Stimulated activated CD8-positive, alpha-beta memory T cell treated with anti-CD3 and anti-CD28 coated beads, Interleukin-4, amount 100 ng/mL, for 48 hours (primary cell): ENCODE measurements around the gene DLG2.
"Not testable (repeated sequence)": the region's sequence is repeated elsewhere in the genome, so short reads cannot be mapped to it uniquely, and the experiment has no call there.

Experiments
- DNase-seq: peaks from one replicate; pipeline ENCODE4 v3.0.0-alpha.2; 2020

DLG2 gene

GRCh38 chr11:85187992-85188391, 439.2 kb downstream of the DLG2 start:
- DNase-seq = no peak

DNA sequence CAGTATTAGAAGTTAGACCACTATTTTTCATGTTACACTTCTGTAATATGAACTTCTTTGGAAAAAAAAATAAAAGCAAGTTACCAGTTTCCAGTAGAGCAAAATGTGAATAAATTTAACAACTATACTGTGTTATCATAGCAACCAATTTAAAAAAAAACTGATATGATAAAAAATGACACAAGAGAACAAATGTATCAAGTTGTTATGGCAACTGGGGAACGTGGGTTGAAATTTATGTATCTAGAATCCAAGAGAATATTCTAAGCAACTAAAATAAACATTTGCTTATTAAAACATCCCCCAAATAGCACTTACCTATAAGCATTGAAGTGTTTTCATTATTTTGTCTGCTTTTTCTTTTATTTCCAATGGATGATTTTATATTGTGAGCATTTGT, 442.4 kb downstream of the DLG2 start:
- DNase-seq = no peak

GRCh38 chr11:85182441-85183387, 444.4 kb downstream of the DLG2 start:
- DNase-seq = no peak

DNA sequence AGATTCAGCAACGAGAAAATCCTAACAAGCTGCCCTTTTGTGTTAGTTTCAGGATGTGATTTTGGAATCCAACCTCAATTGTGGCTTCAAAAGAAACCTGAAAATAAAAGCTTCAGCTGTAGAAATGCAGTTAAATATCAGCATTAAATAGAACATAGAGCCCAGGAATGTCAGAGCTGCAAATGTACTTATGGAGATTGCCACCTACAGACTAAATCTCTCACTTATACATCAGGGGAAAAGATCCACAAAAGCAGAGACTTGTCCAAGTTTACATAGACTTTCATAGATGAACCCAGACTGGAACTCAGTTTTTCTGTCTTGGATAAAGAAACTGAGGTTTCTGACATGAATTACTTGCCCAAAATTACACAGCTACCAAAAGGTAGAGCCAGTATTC, 446.6 kb downstream of the DLG2 start:
- no peak for DNase-seq

DNA sequence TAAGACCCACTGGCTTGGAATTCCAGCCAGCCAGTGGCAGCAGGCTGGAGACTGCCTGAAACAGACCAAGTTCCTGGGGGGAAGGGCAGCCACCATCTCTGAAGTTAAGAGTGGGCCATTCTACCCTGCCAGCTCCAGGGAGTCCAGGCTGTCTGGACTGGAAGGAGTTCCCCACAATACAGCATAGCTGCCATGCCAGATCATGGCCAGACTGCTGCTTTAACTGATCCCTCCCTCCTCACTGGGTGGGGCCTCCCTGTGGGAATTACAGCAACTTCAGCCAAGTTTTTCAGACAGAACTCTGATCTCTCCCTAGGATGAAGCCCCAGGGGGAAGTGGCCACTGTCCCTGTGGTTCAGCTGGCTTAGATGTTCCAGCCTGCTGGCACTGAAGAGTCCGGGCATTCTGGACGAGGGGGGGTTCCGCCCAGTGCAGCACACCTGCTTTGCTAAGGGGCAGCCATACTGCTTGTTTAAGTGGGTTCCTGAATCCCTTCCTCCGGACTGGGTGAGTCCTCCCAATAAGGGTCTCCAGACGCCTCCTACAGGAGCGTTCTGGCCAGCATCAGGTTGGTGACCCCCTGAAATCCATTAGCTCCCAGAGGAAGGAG, 455.4 kb downstream of the DLG2 start:
- no peak for DNase-seq

DNA sequence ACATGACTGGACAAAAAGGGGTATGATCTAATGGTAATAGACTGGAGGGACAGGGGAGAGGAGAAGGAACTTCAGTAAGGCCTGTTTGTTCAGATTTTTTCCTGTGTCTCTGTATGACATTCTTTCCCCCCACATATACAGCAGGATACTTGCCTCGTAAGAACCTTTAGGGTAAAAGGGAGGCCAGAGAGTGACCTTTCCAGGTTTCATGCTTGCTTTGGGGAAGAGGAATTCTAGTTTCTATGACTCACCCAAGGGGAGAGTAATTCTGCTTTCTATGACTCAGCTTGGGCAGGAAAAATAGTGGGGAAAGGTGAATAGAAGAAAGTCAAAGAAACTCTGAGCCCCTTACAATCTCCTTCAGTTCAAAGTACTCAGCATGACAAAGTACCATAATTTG, 457.0 kb downstream of the DLG2 start:
- DNase-seq = no peak

DNA sequence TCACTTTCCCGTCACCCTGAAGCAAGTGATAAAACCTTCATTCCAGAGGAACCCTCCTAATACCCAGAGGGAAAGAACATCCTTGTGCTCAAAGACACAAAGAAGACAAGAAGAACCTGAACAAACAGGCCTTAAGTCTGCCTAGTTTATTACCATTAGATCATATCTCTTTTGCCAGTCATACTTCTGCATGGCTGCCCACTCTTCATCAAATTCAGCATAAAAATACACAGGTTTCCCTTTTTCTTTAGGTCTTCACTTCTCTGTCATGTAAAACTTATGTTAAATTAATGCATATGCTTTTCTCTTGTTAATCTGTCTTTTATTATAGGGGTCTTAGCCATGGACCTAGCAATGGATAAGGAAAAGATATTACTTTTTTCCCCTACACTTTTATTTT, 459.7 kb downstream of the DLG2 start:
- no peak for DNase-seq

DNA sequence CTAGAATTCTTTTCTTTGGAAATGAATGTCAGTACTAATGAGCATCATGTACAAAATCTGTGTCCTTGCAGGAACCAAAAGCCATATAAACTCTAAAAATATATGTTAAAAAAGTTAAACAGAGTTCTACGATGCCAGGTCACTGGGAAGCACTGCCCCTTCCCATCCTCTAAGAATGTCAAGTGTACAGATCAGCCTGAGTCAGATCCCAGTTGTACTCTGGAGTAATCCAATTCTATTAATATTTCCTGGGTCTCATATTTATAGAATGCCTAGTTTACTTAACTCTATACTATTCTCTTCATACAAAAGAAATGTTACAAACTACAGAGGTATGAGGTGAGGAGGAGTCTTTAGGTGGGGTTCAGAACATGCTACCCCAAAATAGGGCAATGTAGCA, 460.1 kb downstream of the DLG2 start:
- no peak for DNase-seq

DNA sequence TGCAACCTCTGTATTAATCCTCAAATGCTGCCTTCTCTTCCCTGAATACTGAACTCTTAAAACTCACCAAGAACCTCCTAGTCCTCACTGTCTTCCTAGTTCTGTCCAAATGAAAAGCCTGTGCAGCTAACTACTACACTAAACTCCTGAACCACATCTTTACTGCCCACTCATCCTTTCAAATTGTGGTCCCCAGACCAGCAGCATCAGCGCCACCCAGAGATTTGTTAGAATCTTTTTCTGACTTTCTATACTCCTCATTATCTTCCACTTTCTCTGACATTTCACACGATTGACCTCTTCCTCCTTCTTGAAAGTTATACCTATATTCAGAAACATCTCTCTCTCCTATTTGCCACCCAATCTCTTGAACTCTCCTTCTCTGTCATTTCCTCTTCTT, 461.3 kb downstream of the DLG2 start:
- DNase-seq = no peak

GRCh38 chr11:85164743-85165142, 462.4 kb downstream of the DLG2 start:
- DNase-seq = no peak

DNA sequence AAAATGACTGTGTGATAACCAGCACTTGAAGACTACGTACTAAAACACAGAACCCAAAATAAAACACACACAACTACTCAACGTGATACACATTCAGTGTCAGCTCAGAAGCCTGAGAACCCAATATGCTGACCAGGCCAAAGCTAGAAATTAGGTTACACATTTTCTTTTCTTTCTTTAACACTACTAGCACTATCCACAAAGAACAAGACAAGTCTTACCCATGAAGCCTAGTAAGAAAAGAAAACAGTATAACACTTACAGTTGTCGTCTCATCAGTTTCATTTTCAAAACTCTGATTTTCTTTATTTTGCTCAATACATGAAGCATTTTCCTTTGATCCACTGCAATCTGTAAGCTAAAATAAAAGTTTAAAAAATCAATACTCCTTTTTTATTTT, 472.9 kb downstream of the DLG2 start:
- DNase-seq = no peak

DNA sequence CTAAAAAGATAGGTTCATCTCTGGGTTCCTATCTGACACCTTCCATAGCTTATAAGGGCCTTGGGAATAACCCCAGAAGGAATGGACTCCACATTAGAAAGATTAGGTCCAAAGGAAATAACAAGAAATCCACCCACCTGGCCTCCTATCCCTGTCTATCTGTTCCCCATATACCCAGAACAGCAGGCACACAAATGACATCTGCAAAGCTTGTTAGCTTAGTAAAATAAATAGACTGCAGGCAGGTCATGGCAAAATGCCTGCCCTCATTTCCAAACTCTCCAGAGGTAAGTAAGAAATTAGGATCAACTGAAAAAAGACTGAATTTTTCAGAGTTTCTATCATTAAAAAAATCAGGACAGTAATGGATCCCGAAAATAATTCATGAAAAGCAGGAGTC, 489.5 kb downstream of the DLG2 start:
- DNase-seq = no peak

GRCh38 chr11:85133636-85134035, 493.5 kb downstream of the DLG2 start:
- DNase-seq = no peak

GRCh38 chr11:85132851-85133585, 494.1 kb downstream of the DLG2 start:
- no peak for DNase-seq

GRCh38 chr11:85127349-85127748, 499.8 kb downstream of the DLG2 start:
- DNase-seq = no peak

DNA sequence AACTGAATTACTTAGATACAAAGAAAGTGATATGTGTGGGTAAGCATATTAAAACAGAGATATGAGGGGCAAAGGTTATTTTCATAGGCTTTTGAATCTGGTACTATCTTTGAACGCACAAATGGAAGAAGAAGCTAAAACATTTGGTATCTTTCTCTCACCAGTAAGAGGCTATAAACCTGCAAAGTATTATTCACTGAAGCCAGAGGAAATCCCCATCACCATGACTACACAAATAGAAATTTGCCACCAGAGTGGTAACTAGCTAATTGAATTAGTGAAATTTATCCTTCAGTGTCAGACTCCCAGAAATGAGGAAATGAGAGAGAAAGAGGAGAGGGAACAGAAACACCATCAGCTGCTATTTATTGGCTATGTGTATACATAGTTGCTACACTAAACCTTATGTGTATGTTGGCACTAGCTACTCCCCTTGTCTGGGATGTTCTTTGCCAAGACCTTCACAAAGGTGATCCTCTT, 503.4 kb downstream of the DLG2 start:
- no peak for DNase-seq

DNA sequence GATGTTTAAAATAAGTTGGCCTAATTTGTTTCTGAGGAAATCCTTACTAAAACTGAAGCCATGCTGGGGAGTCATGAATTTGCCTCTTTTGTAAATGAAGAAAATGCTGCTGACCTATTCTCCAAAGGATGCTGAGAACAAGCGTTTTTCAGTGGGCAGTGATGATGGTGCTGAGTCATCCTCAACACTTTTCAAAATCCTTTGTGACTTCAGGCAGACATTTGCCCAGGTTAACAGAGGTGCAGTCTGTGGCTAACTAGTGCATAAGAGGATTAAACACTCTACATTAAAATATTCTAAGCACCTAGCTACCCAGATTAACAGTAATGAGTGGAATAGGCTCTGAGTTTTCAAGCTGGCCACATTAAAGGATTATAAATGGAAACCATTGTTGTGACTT, 509.0 kb downstream of the DLG2 start:
- no peak for DNase-seq

- DNase-seq = no peak
Observed at GRCh38 chr11:85115798-85116197, 511.3 kb downstream of the DLG2 start.

DNA sequence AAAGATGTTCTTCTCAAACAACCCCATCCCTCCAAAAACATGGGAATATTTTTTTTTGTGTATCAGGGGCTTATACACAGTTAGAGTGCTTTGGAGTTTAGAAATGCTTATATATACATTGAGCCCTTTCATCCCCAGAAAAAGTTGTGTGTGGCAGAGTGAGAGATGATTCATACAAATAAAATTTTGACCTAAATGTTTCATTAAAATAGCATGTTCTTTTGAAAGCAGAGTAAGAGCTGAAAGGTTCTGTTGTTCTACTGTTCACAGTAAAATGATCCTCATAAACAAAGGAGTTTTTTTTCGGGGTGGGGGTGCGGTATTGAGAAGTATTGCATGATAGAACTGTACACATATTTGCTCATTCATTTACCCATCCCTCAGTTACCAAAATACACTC, 512.4 kb downstream of the DLG2 start:
- no peak for DNase-seq

DNA sequence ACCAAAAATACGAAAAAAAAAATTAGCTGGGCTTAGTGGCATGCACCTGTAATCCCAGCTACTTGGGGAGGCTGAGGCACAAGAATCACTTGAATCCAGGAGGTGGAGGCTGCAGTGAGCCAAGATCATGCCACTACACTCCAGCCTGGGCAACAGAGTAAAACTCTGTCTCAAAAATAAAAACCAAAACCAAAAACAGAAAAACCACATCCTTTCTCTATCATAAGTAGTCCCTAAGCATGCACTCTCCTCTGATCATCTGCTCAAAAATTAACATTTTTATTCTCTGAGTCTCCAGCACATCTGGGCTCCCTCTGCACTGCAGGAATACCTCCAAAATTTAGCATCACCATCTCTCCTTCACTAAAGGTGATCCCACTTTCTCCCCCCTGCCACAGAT, 516.9 kb downstream of the DLG2 start:
- DNase-seq = not testable (repeated sequence)

DNA sequence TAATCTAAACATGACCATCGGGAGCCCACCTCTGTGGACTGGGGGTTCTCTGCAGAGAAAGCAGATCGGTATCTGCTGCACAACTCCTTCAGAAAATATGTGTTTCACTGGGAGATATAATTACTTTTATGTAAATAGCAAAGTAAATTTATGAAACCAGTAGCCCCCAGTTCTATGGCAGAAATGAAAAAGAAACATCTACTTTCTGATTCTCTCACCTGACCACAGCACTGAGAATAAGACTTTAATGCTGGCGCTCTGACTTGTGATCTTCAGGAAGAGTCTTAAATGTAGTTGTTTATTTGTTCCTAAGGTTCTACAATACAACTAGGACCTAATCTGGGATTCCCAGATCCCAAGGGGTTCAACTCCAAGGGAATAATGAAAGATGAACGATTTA, 518.0 kb downstream of the DLG2 start:
- DNase-seq = no peak

- no peak for DNase-seq
Observed at GRCh38 chr11:85105868-85106267, 521.3 kb downstream of the DLG2 start.

GRCh38 chr11:85099522-85099921, 527.6 kb downstream of the DLG2 start:
- DNase-seq = no peak

DNA sequence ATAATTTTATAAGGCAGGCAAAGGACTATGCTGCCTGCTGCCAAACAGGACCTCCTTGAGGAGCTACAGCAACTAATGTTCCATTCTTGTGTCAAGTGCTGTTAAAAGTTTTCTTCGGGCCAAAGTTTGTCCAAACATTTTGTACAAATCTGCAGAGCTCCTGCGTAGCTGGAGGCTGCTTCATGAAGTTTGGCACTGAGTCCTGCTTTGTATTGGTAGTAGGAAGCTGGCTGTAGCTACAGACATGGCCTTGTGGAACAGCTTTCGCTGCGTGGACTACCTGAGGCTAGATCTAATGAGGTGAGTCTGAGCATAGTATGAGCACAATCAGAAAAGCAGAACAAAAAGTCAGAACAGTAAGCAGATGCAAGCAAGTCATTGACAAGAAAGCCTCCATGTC, 528.1 kb downstream of the DLG2 start:
- DNase-seq = no peak
